ENCODE results near the gene TMC6.

- TF ChIP-seq CTCF (optimal IDR thresholded peaks at IDR 0.05 in 1 of 3, IDR thresholded peaks at IDR 0.05 in 1 of 3, conservative IDR thresholded peaks at IDR 0.05 in 1 of 3; ENCODE audit: extremely low read depth in 1 of 3, insufficient read depth in 2 of 3, low read length in 3 of 3): no peak
- TF ChIP-seq EZH2 (IDR thresholded peaks at IDR 0.05; ENCODE audit: low read length): no peak
Observed at GRCh38 chr17:78166416-78166815, 37.9 kb upstream of the TMC6 start.

Measured in keratinocyte (primary cell).